Breast epithelium (tissue), 4 donors: ENCODE results near the gene CRELD1. TPM values are rescaled to one million over a fixed set of nuclear protein-coding genes. Genes with fewer than 3 reads are reported as not detected.
A peak's percentile ranks its signal among the peaks of the same experiment; 100 is the strongest.

Experiments used
- DNase-seq, 2 donors: peaks; one replicate each; pipeline ENCODE4 v3.0.0-alpha.2; 2019; ENCODE audit warnings: low spot score in 2 of 2
- H3K27ac ChIP-seq, 2 donors: fragments of 200-600 bp; sonication (generic) in 1 of 2; one replicate each; pipeline ENCODE4 v1.5.1; 2016 to 2019; ENCODE audit warnings: mild to moderate bottlenecking in 1 of 2
- H3K27me3 ChIP-seq, 2 donors: fragments of 200-600 bp; sonication (generic) in 1 of 2; one replicate each; pipeline versions ENCODE4 v1.5.1 to v1.6.0; 2017 to 2019; ENCODE audit warnings: control low read depth in 1 of 2, mild to moderate bottlenecking in 1 of 2
- H3K36me3 ChIP-seq: fragments of 200-600 bp; one replicate; pipeline ENCODE4 v1.5.1; 2019
- H3K4me1 ChIP-seq, 2 donors: fragments of 200-600 bp; sonication (generic); one replicate each; pipeline ENCODE4 v1.5.1; 2016 to 2019; ENCODE audit warnings: control low read depth in 1 of 2
- H3K4me3 ChIP-seq, 3 donors: fragments of 200-600 bp; sonication (generic); 1 replicate in 2 of 3; 2 replicates in 1 of 3; pipeline ENCODE4 v1.5.1; 2016 to 2019; ENCODE audit warnings: mild to moderate bottlenecking in 3 of 3, moderate library complexity in 2 of 3
- H3K9me3 ChIP-seq, 2 donors: fragments of 200-600 bp; sonication (generic) in 1 of 2; one replicate each; pipeline ENCODE4 v1.5.1; 2016 to 2019; ENCODE audit warnings: control low read depth in 1 of 2
- CTCF ChIP-seq, 3 donors: fragments of 450-650 bp; IDR thresholded peaks; one replicate each; pipeline ENCODE4 v1.5.1; 2016 to 2017; ENCODE audit warnings: antibody characterized with exemption in 3 of 3, mild to moderate bottlenecking in 3 of 3, moderate library complexity in 3 of 3
- POLR2A ChIP-seq: fragments of 450-650 bp; IDR thresholded peaks from one replicate; pipeline ENCODE4 v1.6.1; 2016; ENCODE audit warnings: antibody characterized with exemption, mild to moderate bottlenecking, moderate library complexity
- POLR2AphosphoS5 ChIP-seq, 3 donors: sonication (generic); formaldehyde crosslinking; IDR thresholded peaks; one replicate each; pipeline ENCODE4 v1.6.1; 2017; ENCODE audit warnings: antibody characterized with exemption in 3 of 3
- intact Hi-C: fragments of 100-400 bp; cut with DNase I; formaldehyde crosslinking; loops from one replicate; pipeline ENCODE4 v1.15.1; 2023; ENCODE audit warnings: low total_unique reads
- total RNA-seq, 3 donors: library from RNA; depleted of rRNA; stranded (reverse); fragments of >200 nt; gene quantifications; one replicate each; pipeline ENCODE4 v1.1.0, GENCODE V29; 2016

CRELD1 gene
- total RNA-seq, 3 donors from 2014 or later = 33.6 to 52.4 (median 44.6) TPM

GRCh38 chr3:9957214-9957613, 23.6 kb downstream of the CRELD1 start:
- Histone ChIP-seq H3K36me3 (no peaks in the 10 kb centered on the region), H3K9me3 (no peaks in the 10 kb centered on the region), H3K27ac (no peak overlapping the region), H3K4me1 (no peaks in the 10 kb centered on the region), H3K4me3 (no peak overlapping the region), H3K27me3 (no peaks in the 10 kb centered on the region)
- no peak for TF ChIP-seq POLR2AphosphoS5 (IDR thresholded peaks at IDR 0.05)
- intact Hi-C loops = no loop called here
- DNase-seq = no peak

GRCh38 chr3:9965200-9965875, 31.7 kb downstream of the CRELD1 start:
- Histone ChIP-seq H3K4me1 (no peaks in the 10 kb centered on the region), H3K9me3 (no peaks in the 10 kb centered on the region), H3K27ac (no peak overlapping the region), H3K36me3 (no peaks in the 10 kb centered on the region), H3K27me3 (no peaks in the 10 kb centered on the region), H3K4me3 (no peak overlapping the region)
- DNase-seq = no peak
- intact Hi-C loops = no loop called here
- TF ChIP-seq POLR2A (no peak), CTCF (IDR thresholded peaks at IDR 0.05) (no peak), POLR2AphosphoS5 (IDR thresholded peaks at IDR 0.05) (no peak)

GRCh38 chr3:9966841-9967240, 33.2 kb downstream of the CRELD1 start:
- Histone ChIP-seq H3K27ac (no peak overlapping the region), H3K36me3 (no peaks in the 10 kb centered on the region), H3K4me1 (no peaks in the 10 kb centered on the region), H3K4me3 (no peak overlapping the region), H3K27me3 (no peaks in the 10 kb centered on the region), H3K9me3 (no peaks in the 10 kb centered on the region)
- intact Hi-C loops = no loop called here
- DNase-seq = no peak
- TF ChIP-seq POLR2AphosphoS5 (IDR thresholded peaks at IDR 0.05) (no peak), CTCF (IDR thresholded peaks at IDR 0.05) (no peak), POLR2A (no peak)

- no peaks in the 10 kb centered on the region for H3K4me1 ChIP-seq
- H3K27ac ChIP-seq = peak overlapping the region; percentile 82 to 87
- no peak overlapping the region for H3K4me3 ChIP-seq
- DNase-seq = no peak
- H3K36me3 ChIP-seq = no peaks in the 10 kb centered on the region
- intact Hi-C loops = no loop called here
- TF ChIP-seq POLR2A (no peak), POLR2AphosphoS5 (IDR thresholded peaks at IDR 0.05) (no peak), CTCF (IDR thresholded peaks at IDR 0.05) (no peak)
- H3K27me3 ChIP-seq = no peaks in the 10 kb centered on the region
- no peaks in the 10 kb centered on the region for H3K9me3 ChIP-seq
These were observed 36.0 kb downstream of the CRELD1 start for GRCh38 chr3:9969632-9970019.

- Histone ChIP-seq H3K4me3 (no peak overlapping the region), H3K27me3 (no peaks in the 10 kb centered on the region), H3K9me3 (no peaks in the 10 kb centered on the region), H3K36me3 (no peaks in the 10 kb centered on the region), H3K27ac (peak overlapping the region; percentile 82 to 87), H3K4me1 (no peaks in the 10 kb centered on the region)
- TF ChIP-seq POLR2AphosphoS5 (IDR thresholded peaks at IDR 0.05) (no peak), POLR2A (no peak), CTCF (IDR thresholded peaks at IDR 0.05) (no peak)
- intact Hi-C loops = no loop called here
- no peak for DNase-seq
These were observed 36.5 kb downstream of the CRELD1 start for GRCh38 chr3:9970020-9970652.
